HG03439 (cell line): ENCODE results near the gene PPFIA2.
"Not testable (repeated sequence)": the region's sequence is repeated elsewhere in the genome, so short reads cannot be mapped to it uniquely, and the experiment has no call there.

Source experiments
- ATAC-seq: cut with Tn5 transposase; IDR thresholded peaks from one replicate; pipeline ENCODE4 v1.9.1; 2021; ENCODE audit warnings: mild to moderate bottlenecking, moderate library complexity; ENCODE audit not compliant: unreplicated experiment

The PPFIA2 gene

DNA sequence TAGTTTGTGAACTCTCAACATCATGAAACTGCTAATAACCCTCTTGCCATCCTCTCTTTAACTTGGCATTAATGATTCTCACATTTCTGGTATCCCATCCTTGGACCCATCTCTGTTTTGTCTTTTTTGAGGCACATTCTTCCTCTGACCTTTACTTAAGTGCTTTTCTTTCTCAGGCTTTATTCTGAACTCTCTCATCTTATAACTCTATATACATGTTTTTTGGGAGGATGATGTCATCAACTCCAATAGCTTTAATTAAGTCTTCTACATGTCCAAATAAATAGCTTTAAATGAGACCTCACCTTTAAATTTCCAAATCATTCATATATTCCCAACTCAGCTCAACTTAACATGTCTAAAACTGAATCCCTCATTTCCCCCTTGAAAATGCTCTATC, 88.4 kb downstream of the PPFIA2 start:
- ATAC-seq, result no peak

DNA sequence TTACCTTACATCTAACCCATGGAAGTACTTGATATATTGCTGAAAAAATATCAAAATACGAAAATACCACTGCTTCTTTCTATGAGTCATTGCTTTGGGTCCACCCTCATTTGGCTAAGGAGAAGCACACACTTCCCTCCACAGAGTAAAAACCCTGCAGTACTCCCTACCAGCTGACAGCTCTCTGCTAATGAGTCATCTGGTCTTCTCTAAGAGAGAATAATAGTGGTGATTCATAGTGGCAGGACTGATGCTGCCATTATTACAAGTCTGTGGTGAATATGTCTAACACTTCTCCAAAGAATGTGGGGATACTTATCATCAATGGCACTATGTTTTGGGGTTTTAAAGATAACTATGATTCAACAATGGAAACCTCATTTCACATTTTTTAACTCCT, 90.7 kb downstream of the PPFIA2 start:
- peak; percentile 87 for ATAC-seq

GRCh38 chr12:81659310-81659709, 99.8 kb downstream of the PPFIA2 start:
- not testable (repeated sequence) for ATAC-seq

DNA sequence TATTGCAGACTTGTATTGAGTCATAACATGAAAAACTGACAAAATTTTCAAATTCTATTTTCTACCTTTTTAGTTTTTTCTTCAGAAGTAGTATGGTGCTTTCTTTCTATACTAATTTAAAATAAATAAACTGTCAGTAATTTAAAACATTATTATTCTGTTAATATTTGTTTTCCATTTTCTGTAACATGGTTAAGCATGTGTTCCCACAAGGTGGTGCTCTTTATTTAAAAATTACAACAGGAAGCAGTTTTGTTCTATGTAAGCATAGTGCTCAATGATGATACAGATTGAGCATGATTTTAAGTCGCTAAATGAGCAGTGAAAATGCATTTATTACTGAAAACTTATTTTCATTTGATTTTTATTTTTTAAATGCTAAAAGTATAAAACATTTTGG, 114.6 kb downstream of the PPFIA2 start:
- ATAC-seq, result no peak

DNA sequence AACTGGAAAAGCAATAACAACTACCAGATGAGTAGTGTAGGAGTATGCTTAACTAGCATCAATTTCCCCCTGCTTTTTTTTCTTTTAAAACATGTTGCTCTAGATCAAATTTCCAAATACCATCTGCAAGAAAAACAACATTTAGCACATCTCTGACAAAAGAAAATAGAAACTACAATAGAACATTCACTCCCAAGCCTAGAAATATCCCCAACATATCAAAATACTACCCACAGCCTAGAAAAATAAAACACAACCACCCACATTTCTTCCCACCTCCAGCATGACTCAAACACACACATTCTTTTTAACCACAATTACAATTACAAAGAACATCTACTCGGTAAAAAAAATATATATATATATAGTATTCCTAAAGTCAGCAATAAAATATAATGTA, 120.0 kb downstream of the PPFIA2 start:
- ATAC-seq, result no peak

GRCh38 chr12:81633127-81633526, 126.0 kb downstream of the PPFIA2 start:
- ATAC-seq, result no peak

GRCh38 chr12:81627336-81628189, 131.6 kb downstream of the PPFIA2 start:
- no peak for ATAC-seq

DNA sequence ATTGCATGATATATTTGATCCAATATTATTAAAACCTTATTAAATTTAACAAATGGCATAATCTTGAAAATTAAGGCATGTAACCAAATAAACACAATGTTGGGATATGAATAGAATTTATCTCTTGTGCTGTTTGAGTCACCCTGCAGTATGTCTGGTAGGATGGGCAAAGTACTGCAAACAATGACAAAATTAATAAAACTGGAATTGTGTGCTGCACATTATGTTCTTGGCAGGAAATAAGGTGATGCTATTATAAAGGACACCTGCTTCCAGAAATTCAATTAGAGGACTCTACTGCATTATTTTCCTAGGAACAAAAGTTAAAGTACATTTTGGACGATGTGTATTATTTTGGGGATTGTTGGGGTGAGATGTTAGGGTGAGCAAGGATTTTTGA, 132.7 kb downstream of the PPFIA2 start:
- ATAC-seq, result no peak

- no peak for ATAC-seq
These were observed 141.2 kb downstream of the PPFIA2 start for GRCh38 chr12:81617915-81618314.

DNA sequence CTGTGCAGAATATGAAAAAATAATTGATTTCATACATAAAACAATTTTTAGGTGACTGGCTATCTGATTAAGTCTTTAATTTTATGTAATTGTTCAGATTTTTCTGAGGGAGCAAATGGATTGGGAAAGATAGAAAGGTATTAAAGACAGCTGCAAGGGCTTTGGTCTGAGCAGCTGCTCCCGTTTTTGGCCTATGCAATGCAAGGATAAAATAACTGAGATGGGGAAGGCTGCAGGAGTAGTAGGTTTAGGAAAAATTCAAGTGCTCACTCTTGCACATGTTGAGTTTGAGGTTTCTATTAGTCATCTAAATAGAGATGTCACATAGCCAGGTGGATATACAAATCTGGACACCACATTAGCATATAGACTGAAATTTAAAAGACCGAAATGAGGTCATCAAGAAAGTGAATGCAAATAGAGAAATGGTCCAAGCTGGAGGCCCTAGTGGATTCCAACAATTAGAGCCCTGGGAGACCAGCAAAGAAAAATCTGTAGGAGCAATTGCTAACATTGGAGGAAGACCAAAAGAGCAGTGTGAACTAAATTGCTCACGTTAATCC, 144.0 kb downstream of the PPFIA2 start:
- no peak for ATAC-seq

GRCh38 chr12:81610955-81611889, 147.9 kb downstream of the PPFIA2 start:
- peak; percentile 79 for ATAC-seq

DNA sequence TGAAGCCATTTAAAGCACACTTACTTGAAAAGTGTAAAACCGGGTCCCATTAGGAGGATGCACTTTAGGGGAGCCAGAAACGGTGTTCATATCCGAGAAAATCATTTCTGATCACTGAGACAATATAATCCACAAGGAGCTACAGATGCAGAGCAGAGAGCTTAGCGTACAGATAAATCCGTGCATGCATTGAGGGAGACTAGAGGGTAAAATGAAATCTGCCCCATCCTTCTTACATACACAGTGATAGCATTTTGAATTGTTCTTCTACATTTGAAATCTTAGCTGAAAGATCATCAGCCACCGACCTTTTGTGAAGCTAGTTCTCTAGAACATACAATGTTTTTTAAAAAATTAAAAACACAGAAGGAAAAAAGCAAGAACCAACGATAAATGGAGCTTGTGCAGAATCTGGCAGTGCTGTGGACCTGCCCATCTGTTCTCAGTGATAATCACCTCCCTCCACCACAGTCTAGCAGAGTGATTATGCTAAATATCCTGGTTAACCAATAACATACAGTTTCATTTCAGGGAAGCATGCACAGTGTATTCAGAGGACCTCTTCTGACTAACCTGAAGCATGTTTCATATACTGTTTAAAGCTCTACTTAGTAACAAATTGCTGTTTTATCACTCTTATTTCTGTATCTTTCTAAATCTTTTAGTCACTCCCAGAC, 161.1 kb downstream of the PPFIA2 start:
- ATAC-seq, result no peak

- ATAC-seq, result no peak
These were observed 162.6 kb downstream of the PPFIA2 start for GRCh38 chr12:81596558-81596957.

DNA sequence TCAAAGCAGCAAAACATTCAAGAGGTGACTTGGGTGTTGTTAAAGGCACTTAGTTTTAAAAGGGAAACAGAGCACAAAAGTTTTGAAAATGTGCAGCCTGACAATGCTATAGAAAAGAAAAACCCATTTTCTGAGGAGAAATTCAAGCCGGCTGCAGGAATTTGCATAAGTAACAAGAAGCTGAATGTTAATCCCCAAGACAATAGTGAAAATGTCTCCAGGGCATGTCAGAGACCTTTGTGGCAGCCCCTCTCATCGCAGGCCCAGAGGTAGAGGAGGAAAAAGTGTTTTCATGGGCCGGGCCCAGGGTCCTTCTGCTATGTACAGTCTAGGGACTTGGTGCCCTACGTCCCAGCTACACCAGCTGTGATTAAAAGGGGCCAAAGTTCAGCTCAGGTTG, 167.9 kb downstream of the PPFIA2 start:
- ATAC-seq, result no peak

- ATAC-seq, result not testable (repeated sequence)
These were observed 168.4 kb downstream of the PPFIA2 start for GRCh38 chr12:81590703-81591102.

GRCh38 chr12:81588235-81589008, 170.7 kb downstream of the PPFIA2 start:
- no peak for ATAC-seq

GRCh38 chr12:81585787-81586186, 173.4 kb downstream of the PPFIA2 start:
- ATAC-seq, result no peak

- ATAC-seq, result no peak
These were observed 185.9 kb downstream of the PPFIA2 start for GRCh38 chr12:81573228-81573627.

GRCh38 chr12:81572411-81572810, 186.7 kb downstream of the PPFIA2 start:
- no peak for ATAC-seq

DNA sequence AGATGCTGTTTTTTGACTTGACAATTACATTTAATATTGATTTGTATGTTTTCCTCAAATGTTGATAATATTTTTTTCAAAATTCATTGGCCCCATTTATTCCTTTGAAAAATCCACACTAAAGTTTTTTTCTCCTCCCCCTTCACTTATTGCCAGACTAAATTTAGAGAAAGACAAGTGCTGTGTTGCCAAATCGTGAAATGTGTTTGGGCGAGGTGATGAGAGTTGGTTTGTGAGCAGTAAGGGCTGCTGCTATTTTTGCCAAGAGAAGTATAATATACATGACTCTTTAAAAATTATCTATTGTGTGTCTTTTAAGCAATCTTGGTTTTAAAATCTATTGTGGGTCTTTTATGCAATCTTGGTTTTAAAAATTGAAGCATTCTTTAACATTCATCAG, 188.9 kb downstream of the PPFIA2 start:
- no peak for ATAC-seq
